Activated CD4-positive, alpha-beta T cell treated with anti-CD3 and anti-CD28 coated beads for 1 hour (primary cell): Measurements from ENCODE around the gene CT45A2.
"Not testable (repeated sequence)": the region's sequence is repeated elsewhere in the genome, so short reads cannot be mapped to it uniquely, and the experiment has no call there.

Experiments used
- DNase-seq: peaks from one replicate; pipeline ENCODE4 v3.0.0-alpha.2; 2020

CT45A2 gene, protein sequence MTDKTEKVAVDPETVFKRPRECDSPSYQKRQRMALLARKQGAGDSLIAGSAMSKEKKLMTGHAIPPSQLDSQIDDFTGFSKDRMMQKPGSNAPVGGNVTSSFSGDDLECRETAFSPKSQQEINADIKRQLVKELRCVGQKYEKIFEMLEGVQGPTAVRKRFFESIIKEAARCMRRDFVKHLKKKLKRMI

DNA sequence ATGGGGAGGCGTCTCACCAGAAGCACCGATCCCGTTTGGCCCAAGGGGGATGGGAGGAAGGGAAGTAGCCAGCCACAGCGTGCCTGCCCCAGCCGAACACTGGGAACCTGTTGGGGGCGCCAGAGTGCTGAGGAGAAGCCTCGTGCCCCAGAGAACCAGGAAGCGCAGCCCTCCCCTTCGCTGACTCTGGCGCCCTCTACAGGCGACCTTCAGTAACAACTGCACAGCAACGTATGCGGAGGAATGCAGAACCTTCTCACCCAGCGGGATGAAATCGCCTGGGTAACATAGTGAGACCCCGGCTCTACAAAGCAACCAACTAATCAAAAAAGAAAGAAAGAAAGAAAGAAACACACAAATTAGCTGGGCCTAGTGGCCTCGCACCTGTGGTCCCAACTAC, at the start of gene CT45A2:
TSS of gene CT45A2 (minus strand) at position 101 of the 400 bp plus-strand sequence. CDS start 3,747 bp downstream, outside the sequence.
- not testable (repeated sequence) for DNase-seq

DNA sequence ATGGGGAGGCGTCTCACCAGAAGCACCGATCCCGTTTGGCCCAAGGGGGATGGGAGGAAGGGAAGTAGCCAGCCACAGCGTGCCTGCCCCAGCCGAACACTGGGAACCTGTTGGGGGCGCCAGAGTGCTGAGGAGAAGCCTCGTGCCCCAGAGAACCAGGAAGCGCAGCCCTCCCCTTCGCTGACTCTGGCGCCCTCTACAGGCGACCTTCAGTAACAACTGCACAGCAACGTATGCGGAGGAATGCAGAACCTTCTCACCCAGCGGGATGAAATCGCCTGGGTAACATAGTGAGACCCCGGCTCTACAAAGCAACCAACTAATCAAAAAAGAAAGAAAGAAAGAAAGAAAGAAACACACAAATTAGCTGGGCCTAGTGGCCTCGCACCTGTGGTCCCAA, 34.6 kb upstream of the CT45A2 start, which contains the start of gene CT45A8:
TSS of gene CT45A8 (minus strand) at position 101 of the 400 bp plus-strand sequence. CDS start 3,755 bp downstream, outside the sequence.
- DNase-seq = not testable (repeated sequence)

DNA sequence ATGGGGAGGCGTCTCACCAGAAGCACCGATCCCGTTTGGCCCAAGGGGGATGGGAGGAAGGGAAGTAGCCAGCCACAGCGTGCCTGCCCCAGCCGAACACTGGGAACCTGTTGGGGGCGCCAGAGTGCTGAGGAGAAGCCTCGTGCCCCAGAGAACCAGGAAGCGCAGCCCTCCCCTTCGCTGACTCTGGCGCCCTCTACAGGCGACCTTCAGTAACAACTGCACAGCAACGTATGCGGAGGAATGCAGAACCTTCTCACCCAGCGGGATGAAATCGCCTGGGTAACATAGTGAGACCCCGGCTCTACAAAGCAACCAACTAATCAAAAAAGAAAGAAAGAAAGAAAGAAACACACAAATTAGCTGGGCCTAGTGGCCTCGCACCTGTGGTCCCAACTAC, 17.4 kb upstream of the CT45A2 start, which contains the start of gene CT45A7:
TSS of gene CT45A7 (minus strand) at position 101 of the 400 bp plus-strand sequence. CDS start 3,747 bp downstream, outside the sequence.
- DNase-seq = not testable (repeated sequence)

DNA sequence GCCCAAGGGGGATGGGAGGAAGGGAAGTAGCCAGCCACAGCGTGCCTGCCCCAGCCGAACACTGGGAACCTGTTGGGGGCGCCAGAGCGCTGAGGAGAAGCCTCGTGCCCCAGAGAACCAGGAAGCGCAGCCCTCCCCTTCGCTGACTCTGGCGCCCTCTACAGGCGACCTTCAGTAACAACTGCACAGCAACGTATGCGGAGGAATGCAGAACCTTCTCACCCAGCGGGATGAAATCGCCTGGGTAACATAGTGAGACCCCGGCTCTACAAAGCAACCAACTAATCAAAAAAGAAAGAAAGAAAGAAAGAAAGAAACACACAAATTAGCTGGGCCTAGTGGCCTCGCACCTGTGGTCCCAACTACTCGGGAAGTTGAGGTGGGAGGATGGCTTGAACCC, 17.1 kb downstream of the CT45A2 start, which contains the start of gene CT45A6:
TSS of gene CT45A6 (minus strand) at position 101 of the 400 bp plus-strand sequence. CDS start 3,794 bp downstream, outside the sequence.
- DNase-seq = not testable (repeated sequence)

DNA sequence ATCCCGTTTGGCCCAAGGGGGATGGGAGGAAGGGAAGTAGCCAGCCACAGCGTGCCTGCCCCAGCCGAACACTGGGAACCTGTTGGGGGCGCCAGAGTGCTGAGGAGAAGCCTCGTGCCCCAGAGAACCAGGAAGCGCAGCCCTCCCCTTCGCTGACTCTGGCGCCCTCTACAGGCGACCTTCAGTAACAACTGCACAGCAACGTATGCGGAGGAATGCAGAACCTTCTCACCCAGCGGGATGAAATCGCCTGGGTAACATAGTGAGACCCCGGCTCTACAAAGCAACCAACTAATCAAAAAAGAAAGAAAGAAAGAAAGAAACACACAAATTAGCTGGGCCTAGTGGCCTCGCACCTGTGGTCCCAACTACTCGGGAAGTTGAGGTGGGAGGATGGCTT, 34.4 kb downstream of the CT45A2 start, which contains the start of gene CT45A5:
TSS of gene CT45A5 (minus strand) at position 101 of the 400 bp plus-strand sequence. CDS start 3,774 bp downstream, outside the sequence.
- not testable (repeated sequence) for DNase-seq

DNA sequence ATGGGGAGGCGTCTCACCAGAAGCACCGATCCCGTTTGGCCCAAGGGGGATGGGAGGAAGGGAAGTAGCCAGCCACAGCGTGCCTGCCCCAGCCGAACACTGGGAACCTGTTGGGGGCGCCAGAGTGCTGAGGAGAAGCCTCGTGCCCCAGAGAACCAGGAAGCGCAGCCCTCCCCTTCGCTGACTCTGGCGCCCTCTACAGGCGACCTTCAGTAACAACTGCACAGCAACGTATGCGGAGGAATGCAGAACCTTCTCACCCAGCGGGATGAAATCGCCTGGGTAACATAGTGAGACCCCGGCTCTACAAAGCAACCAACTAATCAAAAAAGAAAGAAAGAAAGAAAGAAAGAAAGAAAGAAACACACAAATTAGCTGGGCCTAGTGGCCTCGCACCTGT, 51.7 kb downstream of the CT45A2 start, which contains the start of gene CT45A3:
TSS of gene CT45A3 (minus strand) at position 101 of the 400 bp plus-strand sequence. CDS start 3,747 bp downstream, outside the sequence.
- DNase-seq = not testable (repeated sequence)
